Mucosa of rectum (tissue), 2 donors: ENCODE data around the gene GPR12.

Experiments
- H3K27ac ChIP-seq, 2 donors: one replicate each; pipeline ENCODE4 v1.7.0; 2013; ENCODE audit warnings: inconsistent platforms in 2 of 2, low read depth in 2 of 2, low read length in 2 of 2
- H3K27me3 ChIP-seq, 2 donors: one replicate each; pipeline ENCODE4 v1.7.0; 2013; ENCODE audit warnings: low read length in 2 of 2; ENCODE audit not compliant: control insufficient read depth in 2 of 2, insufficient read depth in 2 of 2
- H3K36me3 ChIP-seq, 2 donors: one replicate each; pipeline ENCODE4 v1.7.0; 2013; ENCODE audit warnings: low read length in 2 of 2; ENCODE audit not compliant: control insufficient read depth in 2 of 2, insufficient read depth in 2 of 2
- H3K4me1 ChIP-seq, 2 donors: one replicate each; pipeline ENCODE4 v1.7.0; 2013; ENCODE audit warnings: low read length in 2 of 2, mild to moderate bottlenecking in 1 of 2; ENCODE audit not compliant: control insufficient read depth in 2 of 2, insufficient read depth in 2 of 2
- H3K4me3 ChIP-seq, 2 donors: one replicate each; pipeline ENCODE4 v1.7.0; 2013; ENCODE audit warnings: low read length in 2 of 2
- H3K9ac ChIP-seq, 2 donors: one replicate each; pipeline ENCODE4 v1.7.0; 2013; ENCODE audit warnings: low read length in 2 of 2, low read depth in 1 of 2, mild to moderate bottlenecking in 1 of 2
- H3K9me3 ChIP-seq, 2 donors: one replicate each; pipeline ENCODE4 v1.7.0; 2013; ENCODE audit warnings: low read length in 2 of 2; ENCODE audit not compliant: control insufficient read depth in 2 of 2
- donor health status: healthy.
- donor health status: Normal muscosa, but diverticular disease.

GPR12 gene, protein sequence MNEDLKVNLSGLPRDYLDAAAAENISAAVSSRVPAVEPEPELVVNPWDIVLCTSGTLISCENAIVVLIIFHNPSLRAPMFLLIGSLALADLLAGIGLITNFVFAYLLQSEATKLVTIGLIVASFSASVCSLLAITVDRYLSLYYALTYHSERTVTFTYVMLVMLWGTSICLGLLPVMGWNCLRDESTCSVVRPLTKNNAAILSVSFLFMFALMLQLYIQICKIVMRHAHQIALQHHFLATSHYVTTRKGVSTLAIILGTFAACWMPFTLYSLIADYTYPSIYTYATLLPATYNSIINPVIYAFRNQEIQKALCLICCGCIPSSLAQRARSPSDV

DNA sequence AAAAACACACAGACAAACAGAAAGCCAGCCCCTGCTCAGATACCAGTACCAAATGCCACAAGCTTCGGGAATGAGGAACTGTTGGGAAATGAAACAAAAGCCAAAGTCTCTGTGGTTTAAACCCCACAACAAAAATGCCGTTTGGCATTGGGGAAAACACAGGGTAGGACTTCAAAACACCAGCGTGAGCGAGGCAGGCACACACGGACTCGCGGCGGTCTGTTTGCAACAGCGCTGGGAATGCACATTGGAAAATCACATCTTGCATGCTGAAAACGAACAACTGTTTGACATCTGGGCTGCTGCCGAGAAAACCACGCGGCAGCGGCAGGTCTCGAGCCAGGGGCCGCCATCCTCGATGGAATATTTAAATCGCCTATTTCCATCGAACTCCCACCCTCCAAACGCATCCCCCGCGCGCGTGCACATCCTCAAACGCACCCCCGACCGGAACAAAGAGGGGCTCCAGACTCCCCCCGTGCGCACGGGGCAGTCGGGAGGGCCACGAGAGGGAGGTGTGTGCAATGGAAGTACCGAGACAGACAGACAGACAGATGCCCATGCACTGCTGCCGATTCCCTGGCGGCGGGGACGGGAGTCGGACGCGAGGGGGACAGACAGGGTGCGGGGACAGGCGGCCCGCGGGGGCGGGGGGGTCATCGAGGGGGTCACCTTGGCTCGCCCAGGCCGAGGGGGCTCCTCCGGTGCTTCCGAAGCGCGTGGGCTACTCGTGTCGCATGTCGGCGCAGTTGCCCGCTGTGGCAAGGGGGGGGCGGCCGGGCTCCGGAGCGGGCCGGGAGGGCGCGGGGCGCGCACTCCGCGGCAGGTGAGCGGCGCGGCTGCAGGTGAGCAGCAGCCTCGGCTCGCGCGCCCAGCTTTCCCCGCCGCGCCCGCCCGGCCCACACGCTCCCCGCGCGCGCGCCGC is at the start of gene GPR12:
GPR12 (minus strand) TSS at position 880 of the 925 bp plus-strand sequence. CDS start 959 bp downstream, outside the sequence.
- H3K4me3 ChIP-seq = peak within 1 kb of the TSS in 1 of 2 donors; percentile 9

DNA sequence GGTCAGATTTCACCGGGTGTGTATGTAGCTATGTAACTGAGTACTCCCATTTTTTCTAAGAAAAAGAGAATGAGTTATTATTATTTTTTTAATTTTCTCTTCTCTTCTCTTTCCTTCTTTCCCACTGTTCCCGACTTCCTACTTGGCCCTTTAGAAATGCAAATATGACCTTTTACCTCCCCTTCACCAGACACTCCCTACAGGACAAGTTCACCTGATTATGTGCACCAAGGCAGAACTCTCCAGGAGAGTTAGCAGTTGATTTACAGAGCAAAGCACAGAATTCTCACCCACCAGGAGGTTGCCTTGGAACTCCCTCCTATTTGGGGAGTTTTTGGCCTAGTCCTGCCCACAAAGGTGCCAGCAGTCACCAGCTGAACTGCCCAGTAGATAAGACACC is 49.5 kb upstream of the GPR12 start:
- Histone ChIP-seq H3K9me3 (no peaks in the 10 kb centered on the region), H3K4me3 (no peak overlapping the region), H3K9ac (no peak overlapping the region), H3K36me3 (no peaks in the 10 kb centered on the region), H3K27me3 (no peaks in the 10 kb centered on the region), H3K4me1 (no peaks in the 10 kb centered on the region), H3K27ac (no peak overlapping the region)

More for the DNA sequence above, at the start of gene GPR12:
- Histone ChIP-seq H3K27me3 (peaks cover 11 to 39% of the 10 kb centered on the region in 2 donors), H3K4me1 (no peaks in the 10 kb centered on the region), H3K36me3 (no peaks in the 10 kb centered on the region), H3K9me3 (no peaks in the 10 kb centered on the region), H3K27ac (no peak within 1 kb of the TSS), H3K9ac (no peak within 1 kb of the TSS)

- Histone ChIP-seq H3K4me3 (no peak overlapping the region), H3K9ac (no peak overlapping the region), H3K36me3 (no peaks in the 10 kb centered on the region), H3K9me3 (no peaks in the 10 kb centered on the region), H3K4me1 (no peaks in the 10 kb centered on the region), H3K27ac (no peak overlapping the region), H3K27me3 (no peaks in the 10 kb centered on the region)
These were observed 46.3 kb upstream of the GPR12 start for GRCh38 chr13:26806891-26807290.

GRCh38 chr13:26787961-26788360 is 27.4 kb upstream of the GPR12 start:
- peaks cover 3 to 10% of the 10 kb centered on the region in 2 donors for H3K27me3 ChIP-seq
- no peak overlapping the region for H3K9ac ChIP-seq
- H3K4me3 ChIP-seq = no peak overlapping the region
- H3K27ac ChIP-seq = no peak overlapping the region
- no peaks in the 10 kb centered on the region for H3K36me3 ChIP-seq
- no peaks in the 10 kb centered on the region for H3K4me1 ChIP-seq
- H3K9me3 ChIP-seq = no peaks in the 10 kb centered on the region

GRCh38 chr13:26786651-26787295 is 26.2 kb upstream of the GPR12 start:
- no peak overlapping the region for H3K4me3 ChIP-seq
- H3K9ac ChIP-seq = no peak overlapping the region
- peaks cover 3 to 10% of the 10 kb centered on the region in 2 donors for H3K27me3 ChIP-seq
- no peaks in the 10 kb centered on the region for H3K4me1 ChIP-seq
- no peaks in the 10 kb centered on the region for H3K36me3 ChIP-seq
- H3K27ac ChIP-seq = no peak overlapping the region
- no peaks in the 10 kb centered on the region for H3K9me3 ChIP-seq

DNA sequence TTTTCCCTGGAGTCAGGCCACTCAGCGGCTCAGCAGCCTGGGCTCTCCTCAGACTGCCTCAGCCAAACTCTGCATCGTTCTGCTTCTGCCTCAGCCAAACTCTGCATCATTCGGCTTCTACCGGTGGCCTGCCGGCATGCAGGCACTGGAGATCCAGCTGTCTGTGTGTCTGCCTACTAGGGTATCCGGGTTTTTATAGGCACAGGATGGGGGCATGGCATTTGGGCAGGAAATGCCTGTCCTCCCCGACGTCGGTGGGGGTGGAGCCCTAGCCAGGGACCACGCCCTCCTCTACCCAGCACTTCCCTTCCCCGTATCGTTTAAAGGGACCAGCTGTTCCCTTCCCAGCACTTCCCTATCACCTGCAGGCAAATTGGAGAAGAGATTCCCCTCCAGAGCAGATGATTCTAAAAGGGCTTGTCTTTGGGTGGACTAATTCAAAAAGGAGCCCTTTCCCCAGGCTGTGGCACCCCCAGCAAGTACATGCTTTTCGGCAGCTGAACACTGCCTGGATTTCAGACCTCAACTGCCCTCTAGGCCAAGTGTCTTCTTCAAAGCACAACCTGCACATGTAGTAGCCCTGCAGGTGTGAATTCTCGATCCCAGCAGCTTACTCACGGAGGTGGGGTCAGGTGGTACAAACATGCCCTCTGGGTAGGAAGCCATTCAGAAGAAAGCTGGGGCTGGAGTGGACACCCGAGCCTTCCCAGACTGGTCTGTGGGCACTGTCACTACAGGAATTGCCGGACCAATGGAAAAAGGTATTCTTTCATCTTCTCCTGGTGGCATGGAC is 25.4 kb upstream of the GPR12 start:
- Histone ChIP-seq H3K9me3 (no peaks in the 10 kb centered on the region), H3K9ac (no peak overlapping the region), H3K27ac (no peak overlapping the region), H3K4me1 (no peaks in the 10 kb centered on the region), H3K27me3 (peaks cover 3 to 10% of the 10 kb centered on the region in 2 donors), H3K36me3 (no peaks in the 10 kb centered on the region), H3K4me3 (peak overlapping the region; percentile 31 to 46)

GRCh38 chr13:26784704-26785639 is 24.4 kb upstream of the GPR12 start:
- H3K27ac ChIP-seq = no peak overlapping the region

DNA sequence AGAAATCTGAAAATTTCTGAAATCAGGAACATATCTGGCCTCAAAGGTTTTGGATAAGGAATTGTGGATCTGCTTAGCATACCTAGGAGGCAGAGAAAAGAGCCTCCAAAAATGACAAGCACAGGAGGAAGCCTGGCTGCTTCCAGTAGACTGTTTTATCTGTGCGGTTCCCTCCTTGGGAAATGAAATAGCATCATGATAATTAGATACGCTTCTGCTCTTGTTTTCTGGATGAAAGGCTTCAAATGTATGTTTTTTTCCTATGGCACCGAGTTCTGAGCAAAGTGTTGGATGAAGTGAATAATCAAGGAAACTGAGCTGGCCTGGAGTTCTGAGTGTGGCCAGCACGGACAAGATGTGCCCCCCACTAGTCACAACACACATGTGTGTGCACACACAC is 19.8 kb upstream of the GPR12 start:
- no peaks in the 10 kb centered on the region for H3K36me3 ChIP-seq
- no peaks in the 10 kb centered on the region for H3K27me3 ChIP-seq
- no peaks in the 10 kb centered on the region for H3K4me1 ChIP-seq
- no peaks in the 10 kb centered on the region for H3K9me3 ChIP-seq
- H3K27ac ChIP-seq = no peak overlapping the region
- no peak overlapping the region for H3K4me3 ChIP-seq
- H3K9ac ChIP-seq = no peak overlapping the region

More at GRCh38 chr13:26784704-26785639, 24.4 kb upstream of the GPR12 start:
- Histone ChIP-seq H3K27me3 (peaks cover 3 to 10% of the 10 kb centered on the region in 2 donors), H3K9ac (no peak overlapping the region), H3K9me3 (no peaks in the 10 kb centered on the region), H3K36me3 (no peaks in the 10 kb centered on the region), H3K4me1 (no peaks in the 10 kb centered on the region), H3K4me3 (peak overlapping the region; percentile 31 to 46)

DNA sequence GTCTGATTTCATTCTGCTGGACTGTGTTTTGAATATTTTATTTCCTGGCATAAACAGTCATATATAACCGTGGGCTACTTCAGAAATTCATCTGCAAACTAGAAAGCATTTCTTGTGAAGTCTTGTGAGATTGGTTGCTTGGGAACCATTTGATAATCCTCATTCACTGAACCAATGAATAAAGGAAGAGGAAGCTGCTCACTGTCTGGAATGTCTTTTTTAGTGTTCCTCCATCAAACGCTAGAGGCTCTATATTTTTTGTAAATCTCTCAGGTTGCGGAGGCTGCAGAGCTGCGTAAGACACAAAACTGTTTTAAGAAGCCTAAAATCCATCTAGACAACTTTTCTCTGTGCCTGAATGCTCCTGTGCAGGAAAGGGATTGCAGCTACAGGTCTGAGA is 18.7 kb upstream of the GPR12 start:
- Histone ChIP-seq H3K27me3 (no peaks in the 10 kb centered on the region), H3K4me3 (no peak overlapping the region), H3K9ac (no peak overlapping the region), H3K36me3 (no peaks in the 10 kb centered on the region), H3K4me1 (no peaks in the 10 kb centered on the region), H3K9me3 (no peaks in the 10 kb centered on the region), H3K27ac (no peak overlapping the region)
